Spleen (tissue), 11 donors: ENCODE measurements around the gene CARS2. TPM values are rescaled to one million over a fixed set of nuclear protein-coding genes. Genes with fewer than 3 reads are reported as not detected.
A peak's percentile ranks its signal among the peaks of the same experiment; 100 is the strongest.

Experiments used
- DNase-seq: peaks from one replicate; pipeline ENCODE4 v3.0.0-alpha.2; 2020
- H3K27ac ChIP-seq, 8 donors: fragments of 200-600 bp; sonication (generic) in 7 of 8; 1 replicate in 4 of 8; 2 replicates in 4 of 8; pipeline versions ENCODE4 v1.5.0 to v1.8.0; 2016 to 2021; ENCODE audit warnings: inconsistent platforms in 4 of 8, mild to moderate bottlenecking in 4 of 8, moderate library complexity in 1 of 8
- H3K27me3 ChIP-seq, 7 donors: fragments of 200-600 bp; sonication (generic) in 6 of 7; replicated peaks in 1 of 7; 1 replicate in 4 of 7; 2 replicates in 3 of 7; pipeline versions ENCODE4 v1.5.0 to v1.8.0; 2016 to 2021; ENCODE audit warnings: inconsistent platforms in 3 of 7, mild to moderate bottlenecking in 1 of 7
- H3K36me3 ChIP-seq, 6 donors: fragments of 200-600 bp; sonication (generic) in 5 of 6; 1 replicate in 4 of 6; 2 replicates in 2 of 6; pipeline versions ENCODE4 v1.5.0 to v1.8.0; 2016 to 2021; ENCODE audit warnings: inconsistent platforms in 2 of 6
- H3K4me1 ChIP-seq, 6 donors: fragments of 200-600 bp; sonication (generic) in 5 of 6; 1 replicate in 3 of 6; 2 replicates in 3 of 6; pipeline versions ENCODE4 v1.5.0 to v1.8.0; 2016 to 2021; ENCODE audit warnings: inconsistent platforms in 3 of 6
- H3K4me3 ChIP-seq, 8 donors: fragments of 200-600 bp; sonication (generic) in 7 of 8; 1 replicate in 4 of 8; 2 replicates in 4 of 8; pipeline versions ENCODE4 v1.5.0 to v1.8.0; 2016 to 2021; ENCODE audit warnings: inconsistent platforms in 4 of 8, mild to moderate bottlenecking in 4 of 8, moderate library complexity in 2 of 8
- H3K9me3 ChIP-seq, 8 donors: fragments of 200-600 bp; sonication (generic) in 7 of 8; 1 replicate in 4 of 8; 2 replicates in 4 of 8; pipeline versions ENCODE4 v1.5.0 to v1.8.0; 2016 to 2021; ENCODE audit warnings: inconsistent platforms in 4 of 8
- POLR2A ChIP-seq, 3 donors: fragments of 450-650 bp; IDR thresholded peaks; one replicate each; pipeline ENCODE4 v1.5.1; 2017; ENCODE audit warnings: antibody characterized with exemption in 3 of 3, mild to moderate bottlenecking in 1 of 3
- POLR2AphosphoS5 ChIP-seq, 3 donors: sonication (generic); formaldehyde crosslinking; IDR thresholded peaks; one replicate each; pipeline ENCODE4 v1.5.1; 2017; ENCODE audit warnings: antibody characterized with exemption in 3 of 3
- WGBS, 5 donors: extraction: QIAGEN DNeasy Blood & Tissue Kit in 3 of 5; methylation state at CpG; one replicate each; pipeline versions ENCODE4 v1.1.5 to v1.1.7; 2013 to 2018; 5-methylcytosine and 5-hydroxymethylcytosine counted together
- intact Hi-C: fragments of 100-400 bp; cut with DNase I; formaldehyde crosslinking; loops from one replicate; pipeline ENCODE4 v1.15.0; 2023; ENCODE audit warnings: low total_unique reads
- polyA plus RNA-seq, 3 donors: library from polyadenylated mRNA; stranded (reverse); fragments of 200-250 nt; gene quantifications; one replicate each; pipeline ENCODE4 v1.2.1, GENCODE V29; 2013
- total RNA-seq, 7 donors: library from RNA; depleted of rRNA in 3 of 7; stranded (reverse); fragments of >200 nt in 3 of 7; fragmentation: NEBNext Ultra II Directional in 4 of 7; extraction: Animal tissue kit (Norgen Biotek cat#: 25700) in 4 of 7; gene quantifications; one replicate each; pipeline versions ENCODE4 v1.1.0 to v1.2.1, GENCODE V29; 2016 to 2021
- TF ChIP-seq, protein P1 (sequence below), 11 experiments: fragments of 200-600 bp in 7 of 11; fragments of 450-650 bp in 4 of 11; sonication (generic) in 4 of 11; IDR thresholded peaks in 8 of 11; conservative IDR thresholded peaks in 3 of 11; 1 replicate in 7 of 11; 2 replicates in 4 of 11; pipeline versions ENCODE4 v1.4.0 to v1.8.0; 2016 to 2021; ENCODE audit warnings: antibody characterized with exemption in 11 of 11, inconsistent platforms in 4 of 11, mild to moderate bottlenecking in 1 of 11
- donor health status: healthy with polysubstance abuse.
- donor health status: DM: no; HTN: no; CAD: no; lungs with moderate emphysema.
- donor health status: DM: no; HTN: no; CAD: no.
- donor health status: Bipolar disorder and iron deficiency.
- donor health status: healthy.
- donor health status: DM: no; HTN: no; CAD: no.
- donor health status: DM: yes; HTN: yes; CAD: no.

The CARS2 gene
- total and polyA plus RNA-seq, 10 donors = 63.9 to 113 (median 80.5) TPM

DNA sequence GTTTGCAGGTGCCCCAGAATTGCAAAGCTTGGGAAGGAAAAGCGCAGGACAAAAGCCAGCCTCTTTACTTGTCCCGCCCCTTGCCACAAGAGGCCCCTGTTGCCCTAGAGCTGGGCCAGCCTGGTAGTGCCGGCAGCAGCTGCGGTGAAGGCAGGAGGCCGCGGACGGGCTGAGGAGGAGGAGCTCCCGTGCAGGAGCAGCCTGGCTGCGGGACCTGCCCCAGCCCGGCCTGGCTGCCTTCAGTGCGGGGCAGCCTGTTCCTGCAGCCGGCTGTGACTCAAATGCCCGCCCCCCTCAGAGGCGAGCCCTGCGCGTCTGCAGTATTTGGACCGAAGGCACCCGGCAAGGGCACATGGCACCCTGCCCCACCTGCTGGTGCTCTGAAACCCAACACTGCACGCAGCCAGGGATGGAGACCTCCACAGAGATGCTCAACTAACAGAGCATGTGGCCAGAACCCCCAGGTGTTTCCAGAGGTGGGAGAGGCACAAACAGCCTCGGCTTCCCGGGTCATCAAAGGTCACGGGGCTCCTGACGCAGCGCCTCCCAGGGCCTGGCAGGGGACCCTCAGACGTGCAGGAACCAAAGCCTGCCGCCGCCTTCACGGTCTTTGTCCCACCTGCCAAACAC is 60.9 kb downstream of the CARS2 start:
- Histone ChIP-seq H3K36me3 (peaks cover 6 to 98% (median 65%) of the 10 kb centered on the region in 6 donors), H3K4me3 (peak overlapping the region in 2 of 8 donors; percentile 4 to 45), H3K9me3 (no peaks in the 10 kb centered on the region), H3K27ac (peak overlapping the region in 1 of 8 donors; percentile 31), H3K27me3 (no peaks in the 10 kb centered on the region), H3K4me1 (peaks cover 0 to 47% (median 18%) of the 10 kb centered on the region in 6 donors)
- intact Hi-C loops = no loop called here
- WGBS, 5 donors = 33 to 68% (median 48%) methylated on average over 18 to 28 of the region's 28 CpGs
- peak; percentile 94 for DNase-seq
- TF ChIP-seq, protein P1, sequence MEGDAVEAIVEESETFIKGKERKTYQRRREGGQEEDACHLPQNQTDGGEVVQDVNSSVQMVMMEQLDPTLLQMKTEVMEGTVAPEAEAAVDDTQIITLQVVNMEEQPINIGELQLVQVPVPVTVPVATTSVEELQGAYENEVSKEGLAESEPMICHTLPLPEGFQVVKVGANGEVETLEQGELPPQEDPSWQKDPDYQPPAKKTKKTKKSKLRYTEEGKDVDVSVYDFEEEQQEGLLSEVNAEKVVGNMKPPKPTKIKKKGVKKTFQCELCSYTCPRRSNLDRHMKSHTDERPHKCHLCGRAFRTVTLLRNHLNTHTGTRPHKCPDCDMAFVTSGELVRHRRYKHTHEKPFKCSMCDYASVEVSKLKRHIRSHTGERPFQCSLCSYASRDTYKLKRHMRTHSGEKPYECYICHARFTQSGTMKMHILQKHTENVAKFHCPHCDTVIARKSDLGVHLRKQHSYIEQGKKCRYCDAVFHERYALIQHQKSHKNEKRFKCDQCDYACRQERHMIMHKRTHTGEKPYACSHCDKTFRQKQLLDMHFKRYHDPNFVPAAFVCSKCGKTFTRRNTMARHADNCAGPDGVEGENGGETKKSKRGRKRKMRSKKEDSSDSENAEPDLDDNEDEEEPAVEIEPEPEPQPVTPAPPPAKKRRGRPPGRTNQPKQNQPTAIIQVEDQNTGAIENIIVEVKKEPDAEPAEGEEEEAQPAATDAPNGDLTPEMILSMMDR (IDR thresholded peaks at IDR 0.05 in 8 of 11, conservative IDR thresholded peaks at IDR 0.05 in 3 of 11) = peak in 10 of 11 experiments; percentile 14 to 68 (median 56)
- TF ChIP-seq POLR2A (IDR thresholded peaks at IDR 0.05) (no peak), POLR2AphosphoS5 (IDR thresholded peaks at IDR 0.05) (peak; percentile 68 to 84 (median 71))

DNA sequence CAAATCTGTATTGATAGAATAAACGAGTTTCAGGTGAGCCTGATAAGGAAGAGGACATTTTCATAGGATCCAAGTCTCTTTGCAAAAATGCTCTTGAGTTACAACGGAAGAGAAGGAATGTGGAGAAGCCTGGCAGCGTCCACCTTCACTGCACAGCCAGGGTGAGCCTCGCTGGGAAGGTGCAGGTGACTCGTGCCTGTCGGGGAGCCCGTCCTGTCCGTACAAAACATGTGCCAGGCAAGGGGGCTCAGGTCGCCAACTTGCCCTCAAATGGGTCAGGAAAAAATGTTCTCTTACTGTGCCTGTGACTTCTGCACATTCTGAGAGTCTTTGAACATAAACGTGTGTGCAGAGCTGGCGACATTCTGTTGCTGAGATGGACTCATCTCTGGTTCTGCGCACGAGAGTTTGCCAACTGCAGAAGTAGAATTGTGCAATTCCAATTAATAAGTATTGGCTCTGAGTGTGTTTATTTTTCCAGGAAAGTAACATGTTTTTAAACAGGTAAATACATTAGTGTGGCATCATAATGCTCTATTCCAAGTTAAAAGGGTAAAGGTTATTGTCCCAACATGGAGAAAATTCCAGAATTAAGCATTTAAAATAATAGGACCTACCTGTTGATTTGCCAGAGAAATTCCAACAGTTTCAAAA is 62.0 kb downstream of the CARS2 start:
- Histone ChIP-seq H3K4me1 (peaks cover 0 to 47% (median 18%) of the 10 kb centered on the region in 6 donors), H3K36me3 (peaks cover 6 to 98% (median 66%) of the 10 kb centered on the region in 6 donors), H3K9me3 (no peaks in the 10 kb centered on the region), H3K27me3 (no peaks in the 10 kb centered on the region), H3K27ac (no peak overlapping the region), H3K4me3 (no peak overlapping the region)
- intact Hi-C loops = no loop called here
- WGBS, 5 donors = 86 to 91% (median 86%) methylated on average over 13 of the region's 13 CpGs
- TF ChIP-seq POLR2AphosphoS5 (IDR thresholded peaks at IDR 0.05) (peak in 1 of 3 donors; percentile 51), POLR2A (IDR thresholded peaks at IDR 0.05) (no peak)
- peak; percentile 63 for DNase-seq

GRCh38 chr13:110643324-110643723 is 62.6 kb downstream of the CARS2 start:
- WGBS, 5 donors = 87 to 90% (median 89%) methylated on average over 11 of the region's 11 CpGs
- intact Hi-C loops = no loop called here
- peak; percentile 69 for DNase-seq
- Histone ChIP-seq H3K36me3 (peaks cover 6 to 98% (median 70%) of the 10 kb centered on the region in 6 donors), H3K4me3 (no peak overlapping the region), H3K9me3 (no peaks in the 10 kb centered on the region), H3K27me3 (no peaks in the 10 kb centered on the region), H3K27ac (no peak overlapping the region), H3K4me1 (peaks cover 0 to 46% (median 18%) of the 10 kb centered on the region in 6 donors)
- TF ChIP-seq POLR2AphosphoS5 (IDR thresholded peaks at IDR 0.05) (peak in 1 of 3 donors; percentile 45), POLR2A (IDR thresholded peaks at IDR 0.05) (no peak)

GRCh38 chr13:110642291-110642981 is 63.5 kb downstream of the CARS2 start:
- H3K4me3 ChIP-seq = no peak overlapping the region
- 93 to 95% (median 94%) methylated on average over 37 to 40 of the region's 40 CpGs for WGBS, 5 donors
- intact Hi-C loops = no loop called here
- H3K4me1 ChIP-seq = peaks cover 0 to 37% (median 18%) of the 10 kb centered on the region in 6 donors
- no peak overlapping the region for H3K27ac ChIP-seq
- peaks cover 6 to 100% (median 78%) of the 10 kb centered on the region in 6 donors for H3K36me3 ChIP-seq
- H3K27me3 ChIP-seq = no peaks in the 10 kb centered on the region
- peak; percentile 73 for DNase-seq
- no peak for TF ChIP-seq POLR2A (IDR thresholded peaks at IDR 0.05)
- TF ChIP-seq, protein P1 (IDR thresholded peaks at IDR 0.05 in 8 of 11, conservative IDR thresholded peaks at IDR 0.05 in 3 of 11) = no peak
- TF ChIP-seq POLR2AphosphoS5 (IDR thresholded peaks at IDR 0.05) = peak in 2 of 3 donors; percentile 26 to 56
- no peaks in the 10 kb centered on the region for H3K9me3 ChIP-seq
